KMS-11 (cell line): ENCODE results near the gene SMIM38.
"Not testable (repeated sequence)": the region's sequence is repeated elsewhere in the genome, so short reads cannot be mapped to it uniquely, and the experiment has no call there.

Source experiments
- H2AFZ ChIP-seq: fragments of 200-600 bp; sonication (generic); 2 replicates; pipeline ENCODE4 v1.6.1; 2016; ENCODE audit warnings: antibody characterized with exemption, mixed run types, low read depth
- H3K27ac ChIP-seq: fragments of 200-600 bp; sonication (generic); 2 replicates; pipeline ENCODE4 v1.6.1; 2016; ENCODE audit warnings: mild to moderate bottlenecking, mixed run types
- H3K27me3 ChIP-seq: fragments of 200-600 bp; sonication (generic); 2 replicates; pipeline ENCODE4 v1.6.1; 2017; ENCODE audit warnings: mild to moderate bottlenecking, low read depth, mixed run types, moderate library complexity; ENCODE audit not compliant: insufficient read depth
- H3K36me3 ChIP-seq: fragments of 200-600 bp; sonication (generic); 2 replicates; pipeline ENCODE4 v1.6.1; 2017; ENCODE audit warnings: mild to moderate bottlenecking, mixed run types; ENCODE audit not compliant: insufficient read depth
- H3K4me1 ChIP-seq: fragments of 200-600 bp; sonication (generic); 2 replicates; pipeline ENCODE4 v1.6.1; 2016; ENCODE audit warnings: mild to moderate bottlenecking, low read depth, mixed run types; ENCODE audit not compliant: poor library complexity, severe bottlenecking
- H3K4me2 ChIP-seq: fragments of 200-600 bp; sonication (generic); 2 replicates; pipeline ENCODE4 v1.7.0; 2016; ENCODE audit warnings: mild to moderate bottlenecking, mixed run types
- H3K4me3 ChIP-seq: fragments of 200-600 bp; sonication (generic); IDR thresholded peaks from 2 replicates; pipeline ENCODE4 v1.6.1; 2017; ENCODE audit warnings: low read depth, low read length, mixed read lengths; ENCODE audit not compliant: insufficient read depth
- H3K79me2 ChIP-seq: fragments of 200-600 bp; sonication (generic); 2 replicates; pipeline ENCODE4 v1.6.1; 2016; ENCODE audit warnings: low read depth, mixed run types; ENCODE audit not compliant: insufficient read depth
- H3K9ac ChIP-seq: fragments of 200-600 bp; sonication (generic); 2 replicates; pipeline ENCODE4 v1.6.1; 2016; ENCODE audit warnings: mild to moderate bottlenecking, mixed run types
- H4K20me1 ChIP-seq: fragments of 200-600 bp; sonication (generic); 2 replicates; pipeline ENCODE4 v1.6.1; 2016; ENCODE audit warnings: mild to moderate bottlenecking, mixed run types; ENCODE audit not compliant: insufficient read depth
- CTCF ChIP-seq: fragments of 200-600 bp; sonication (generic); conservative IDR thresholded peaks from 2 replicates; pipeline ENCODE4 v1.6.1; 2017; ENCODE audit warnings: low read depth, mild to moderate bottlenecking, antibody characterized with exemption, low read length, moderate library complexity, mixed read lengths

The SMIM38 gene

DNA sequence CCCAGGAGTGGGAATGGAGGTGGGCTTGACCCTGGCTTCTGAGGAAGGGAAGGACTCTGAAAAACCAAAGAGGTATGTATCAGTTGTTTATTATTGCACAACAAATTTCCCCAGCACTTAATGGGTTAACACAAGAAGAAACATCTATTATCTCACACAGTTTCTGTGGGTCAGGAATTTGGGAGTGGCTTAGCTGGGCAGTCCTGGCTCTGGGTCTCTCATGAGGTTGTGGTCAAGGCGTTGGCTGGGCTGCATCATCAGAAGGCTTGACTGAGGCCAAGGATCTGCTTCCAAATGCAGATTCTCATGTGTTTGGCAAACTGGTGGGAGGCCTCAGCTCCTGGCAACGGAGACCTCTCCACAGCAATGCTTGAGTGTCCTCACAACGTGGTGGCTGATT is 17.5 kb upstream of the SMIM38 start:
- H3K4me1 ChIP-seq: no peaks in the 10 kb centered on the region
- H2AFZ ChIP-seq: no peak overlapping the region
- H3K4me2 ChIP-seq: no peak overlapping the region
- H3K27ac ChIP-seq: no peak overlapping the region
- no peaks in the 10 kb centered on the region for H3K36me3 ChIP-seq
- TF ChIP-seq CTCF: no peak
- no peak overlapping the region for H3K4me3 ChIP-seq
- H3K9ac ChIP-seq: no peak overlapping the region
- H3K27me3 ChIP-seq: no peaks in the 10 kb centered on the region
- no peaks in the 10 kb centered on the region for H3K79me2 ChIP-seq
- H4K20me1 ChIP-seq: no peaks in the 10 kb centered on the region

DNA sequence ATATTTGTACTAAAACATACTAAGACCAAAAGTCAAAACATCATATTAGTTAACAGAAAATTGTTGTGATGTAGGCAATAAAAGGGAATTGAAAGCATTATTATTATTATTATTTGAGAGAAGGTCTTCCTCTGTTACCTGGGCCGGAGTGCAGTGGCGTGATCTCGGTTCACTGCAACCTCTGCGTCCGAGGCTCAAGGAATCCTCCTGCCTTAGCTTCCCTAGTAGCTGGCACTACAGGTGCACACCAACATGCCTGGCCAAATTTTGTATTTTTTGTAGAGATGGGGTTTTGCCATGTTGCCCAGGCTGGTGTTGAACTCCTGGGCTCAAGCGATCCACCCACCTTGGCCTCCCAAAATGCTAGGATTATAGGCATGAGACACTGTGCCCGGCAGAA is 15.6 kb upstream of the SMIM38 start:
- H4K20me1 ChIP-seq, H3K4me3 ChIP-seq, H3K4me2 ChIP-seq, H3K27me3 ChIP-seq, H2AFZ ChIP-seq, H3K4me1 ChIP-seq, H3K27ac ChIP-seq, H3K79me2 ChIP-seq, H3K9ac ChIP-seq, H3K36me3 ChIP-seq: not testable (repeated sequence)

DNA sequence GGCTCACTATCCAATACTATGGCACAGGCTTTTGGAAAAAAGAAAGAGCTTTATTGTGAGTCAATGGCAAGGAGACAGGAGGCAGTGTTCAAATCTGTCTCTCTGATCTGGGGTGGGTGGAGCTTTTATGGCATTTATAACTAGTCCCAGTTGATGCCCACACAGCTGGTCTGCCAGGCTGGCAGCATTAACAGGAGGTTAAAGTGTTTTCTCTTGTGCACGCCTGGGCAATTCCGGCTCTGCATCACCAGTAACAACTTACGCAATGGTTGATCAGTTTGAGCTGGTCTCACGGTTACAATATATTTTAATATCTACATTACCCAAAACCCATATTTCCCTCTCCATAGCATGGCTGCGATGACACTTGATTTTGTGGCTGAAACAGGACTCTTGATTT is 15.1 kb upstream of the SMIM38 start:
- H3K9ac ChIP-seq: no peak overlapping the region
- no peaks in the 10 kb centered on the region for H3K27me3 ChIP-seq
- no peaks in the 10 kb centered on the region for H3K4me1 ChIP-seq
- H4K20me1 ChIP-seq: no peaks in the 10 kb centered on the region
- no peak overlapping the region for H3K27ac ChIP-seq
- H3K79me2 ChIP-seq: no peaks in the 10 kb centered on the region
- no peaks in the 10 kb centered on the region for H3K36me3 ChIP-seq
- H3K4me2 ChIP-seq: no peak overlapping the region
- TF ChIP-seq CTCF: no peak
- no peak overlapping the region for H2AFZ ChIP-seq
- no peak overlapping the region for H3K4me3 ChIP-seq

GRCh38 chr11:69141742-69142141 is 14.0 kb upstream of the SMIM38 start:
- H3K4me1 ChIP-seq: no peaks in the 10 kb centered on the region
- no peak overlapping the region for H3K9ac ChIP-seq
- H3K79me2 ChIP-seq: no peaks in the 10 kb centered on the region
- H3K27ac ChIP-seq: no peak overlapping the region
- no peaks in the 10 kb centered on the region for H3K27me3 ChIP-seq
- no peaks in the 10 kb centered on the region for H3K36me3 ChIP-seq
- no peak overlapping the region for H3K4me3 ChIP-seq
- no peak overlapping the region for H3K4me2 ChIP-seq
- H2AFZ ChIP-seq: no peak overlapping the region
- no peaks in the 10 kb centered on the region for H4K20me1 ChIP-seq
- TF ChIP-seq CTCF: no peak

DNA sequence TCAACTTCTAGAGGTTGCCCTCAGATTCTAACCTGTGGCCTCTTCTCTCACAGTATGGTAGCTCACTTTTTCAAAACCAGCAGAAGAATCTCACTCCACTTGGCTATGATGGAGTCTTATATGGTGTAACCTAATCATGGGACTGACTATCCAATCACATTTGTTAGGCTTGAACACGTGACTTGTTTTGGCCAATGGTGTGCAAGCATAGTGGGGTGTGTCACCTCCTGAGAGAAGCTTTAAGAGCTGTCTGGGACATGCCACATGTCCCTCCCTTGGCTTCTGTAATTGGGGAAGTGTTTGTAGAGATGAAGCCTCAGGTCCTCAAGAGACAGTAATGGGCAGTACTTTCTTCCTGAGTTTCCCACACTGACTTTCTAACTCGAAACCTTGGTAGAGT is 12.8 kb upstream of the SMIM38 start:
- H3K9ac ChIP-seq: no peak overlapping the region
- no peaks in the 10 kb centered on the region for H3K4me1 ChIP-seq
- H4K20me1 ChIP-seq: no peaks in the 10 kb centered on the region
- H3K27me3 ChIP-seq: no peaks in the 10 kb centered on the region
- H3K79me2 ChIP-seq: no peaks in the 10 kb centered on the region
- H3K4me2 ChIP-seq: no peak overlapping the region
- TF ChIP-seq CTCF: no peak
- no peak overlapping the region for H3K4me3 ChIP-seq
- H3K27ac ChIP-seq: no peak overlapping the region
- H2AFZ ChIP-seq: no peak overlapping the region
- H3K36me3 ChIP-seq: no peaks in the 10 kb centered on the region
